Natural killer cell (primary cell): ENCODE measurements around the gene CLDN24. TPM values are rescaled to one million over a fixed set of nuclear protein-coding genes. Genes with fewer than 3 reads are reported as not detected.
"Not testable (repeated sequence)": the region's sequence is repeated elsewhere in the genome, so short reads cannot be mapped to it uniquely, and the experiment has no call there.

Experiments
- ATAC-seq, 3 donors: fragments of 150-1000 bp in 2 of 3; fragments of 200-7000 bp in 1 of 3; cut with Tn5 transposase; 1 replicate in 1 of 3; 2 replicates in 2 of 3; pipeline ENCODE4 v1.10.0; 2021; ENCODE audit warnings: mild to moderate bottlenecking in 2 of 3, moderate library complexity in 2 of 3
- DNase-seq, 2 donors: peaks; one replicate each; pipeline versions ENCODE4 v3.0.0 to v3.0.0-alpha.2; 2013 to 2021; ENCODE audit warnings: mixed read lengths in 1 of 2
- H3K27ac ChIP-seq: one replicate; pipeline ENCODE4 v1.5.1; 2013; ENCODE audit warnings: mild to moderate bottlenecking, low read length
- H3K27me3 ChIP-seq: one replicate; pipeline ENCODE4 v1.6.1; 2013; ENCODE audit warnings: low read length; ENCODE audit not compliant: control insufficient read depth, insufficient read depth
- H3K36me3 ChIP-seq: one replicate; pipeline ENCODE4 v1.6.1; 2013; ENCODE audit warnings: low read length; ENCODE audit not compliant: control insufficient read depth, insufficient read depth
- H3K4me1 ChIP-seq: one replicate; pipeline ENCODE4 v1.6.1; 2013; ENCODE audit warnings: low read length; ENCODE audit not compliant: control insufficient read depth, insufficient read depth
- H3K4me3 ChIP-seq: one replicate; pipeline ENCODE4 v1.5.1; 2013; ENCODE audit warnings: low read length
- H3K9me3 ChIP-seq: one replicate; pipeline ENCODE4 v1.6.1; 2013; ENCODE audit warnings: low read length; ENCODE audit not compliant: control insufficient read depth, insufficient read depth
- H3K27ac Mint-ChIP-seq, 2 donors: one replicate each; pipeline ENCODE4 v1.8.0; 2022; ENCODE audit warnings: mild to moderate bottlenecking in 2 of 2, mixed read lengths in 2 of 2, moderate library complexity in 1 of 2
- H3K27me3 Mint-ChIP-seq, 2 donors: one replicate each; pipeline ENCODE4 v1.8.0; 2022; ENCODE audit warnings: low read depth in 2 of 2, mixed read lengths in 2 of 2
- H3K36me3 Mint-ChIP-seq: one replicate; pipeline ENCODE4 v1.8.0; 2022; ENCODE audit warnings: mixed read lengths
- H3K4me1 Mint-ChIP-seq, 2 donors: one replicate each; pipeline ENCODE4 v1.8.0; 2022; ENCODE audit warnings: mixed read lengths in 2 of 2
- H3K4me3 Mint-ChIP-seq: one replicate; pipeline ENCODE4 v1.8.0; 2022; ENCODE audit warnings: mild to moderate bottlenecking, moderate library complexity, mixed read lengths
- H3K9me3 Mint-ChIP-seq, 2 donors: one replicate each; pipeline ENCODE4 v1.8.0; 2022; ENCODE audit warnings: mixed read lengths in 2 of 2
- WGBS: methylation state at CpG from one replicate; pipeline ENCODE4 v1.1.7; 2013; ENCODE audit warnings: missing lambda C conversion rate; ENCODE audit not compliant: insufficient coverage; 5-methylcytosine and 5-hydroxymethylcytosine counted together
- intact Hi-C: fragments of 100-400 bp; cut with micrococcal nuclease; formaldehyde crosslinking; loops from one replicate; pipeline ENCODE4 v1.14.2; 2022
- total RNA-seq, 4 donors: library from RNA; stranded (reverse); fragments of 120-200 nt in 1 of 4; gene quantifications; one replicate each; pipeline versions ENCODE4 v1.2.3 to v1.2.4, GENCODE V29; 2013 to 2022
- TF ChIP-seq, protein P1 (sequence below): fragments of 200-600 bp; IDR thresholded peaks from one replicate; pipeline ENCODE4 v1.8.0; 2022; ENCODE audit warnings: antibody characterized with exemption

The CLDN24 gene
- total RNA-seq, 3 donors from 2014 or later (not counting 1 experiment from before 2014, with no cell fraction given): 1.3 TPM; not detected in 2

DNA sequence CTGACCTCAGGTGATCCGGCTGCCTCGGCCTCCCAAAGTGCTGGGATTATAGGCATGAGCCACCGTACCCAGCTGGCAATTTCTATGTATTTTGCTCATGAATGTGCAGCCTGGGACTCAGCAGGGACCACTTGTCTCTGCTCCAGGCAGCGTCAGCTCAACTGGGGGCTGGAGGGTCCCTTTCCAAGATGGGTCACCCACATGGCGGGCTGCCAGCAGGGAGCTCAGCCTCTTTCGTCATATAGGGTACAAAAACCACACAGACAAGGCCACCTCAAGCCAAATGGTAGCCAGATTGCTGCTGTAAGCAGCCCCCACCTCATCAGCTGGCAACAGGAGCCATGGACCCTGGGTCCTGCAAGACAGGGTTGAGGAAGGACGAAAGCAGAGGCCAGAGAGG, 2.4 kb upstream of the CLDN24 start:
- Mint-ChIP-seq H3K4me3 (no peak overlapping the region), H3K27me3 (peaks cover 34 to 73% of the 10 kb centered on the region in 2 donors), H3K9me3 (no peaks in the 10 kb centered on the region), H3K4me1 (peaks cover 18 to 29% of the 10 kb centered on the region in 2 donors), H3K27ac (no peak overlapping the region), H3K36me3 (no peaks in the 10 kb centered on the region)
- WGBS: 88% methylated on average over 7 of the region's 7 CpGs
- DNase-seq: no peak
- no peak for ATAC-seq
- Histone ChIP-seq H3K4me1 (peaks cover 12% of the 10 kb centered on the region), H3K36me3 (no peaks in the 10 kb centered on the region), H3K9me3 (no peaks in the 10 kb centered on the region), H3K4me3 (no peak overlapping the region), H3K27me3 (peaks cover 3% of the 10 kb centered on the region), H3K27ac (no peak overlapping the region)
- TF ChIP-seq, protein P1, sequence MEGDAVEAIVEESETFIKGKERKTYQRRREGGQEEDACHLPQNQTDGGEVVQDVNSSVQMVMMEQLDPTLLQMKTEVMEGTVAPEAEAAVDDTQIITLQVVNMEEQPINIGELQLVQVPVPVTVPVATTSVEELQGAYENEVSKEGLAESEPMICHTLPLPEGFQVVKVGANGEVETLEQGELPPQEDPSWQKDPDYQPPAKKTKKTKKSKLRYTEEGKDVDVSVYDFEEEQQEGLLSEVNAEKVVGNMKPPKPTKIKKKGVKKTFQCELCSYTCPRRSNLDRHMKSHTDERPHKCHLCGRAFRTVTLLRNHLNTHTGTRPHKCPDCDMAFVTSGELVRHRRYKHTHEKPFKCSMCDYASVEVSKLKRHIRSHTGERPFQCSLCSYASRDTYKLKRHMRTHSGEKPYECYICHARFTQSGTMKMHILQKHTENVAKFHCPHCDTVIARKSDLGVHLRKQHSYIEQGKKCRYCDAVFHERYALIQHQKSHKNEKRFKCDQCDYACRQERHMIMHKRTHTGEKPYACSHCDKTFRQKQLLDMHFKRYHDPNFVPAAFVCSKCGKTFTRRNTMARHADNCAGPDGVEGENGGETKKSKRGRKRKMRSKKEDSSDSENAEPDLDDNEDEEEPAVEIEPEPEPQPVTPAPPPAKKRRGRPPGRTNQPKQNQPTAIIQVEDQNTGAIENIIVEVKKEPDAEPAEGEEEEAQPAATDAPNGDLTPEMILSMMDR: no peak
- intact Hi-C loops: no loop called here

GRCh38 chr4:183324056-183324455, 1.8 kb upstream of the CLDN24 start:
- H3K27ac Mint-ChIP-seq, H3K4me3 Mint-ChIP-seq, H3K4me3 ChIP-seq, H3K36me3 ChIP-seq, H3K27ac ChIP-seq, H3K27me3 ChIP-seq, ATAC-seq, H3K9me3 Mint-ChIP-seq, DNase-seq, intact Hi-C loops, H3K9me3 ChIP-seq, H3K36me3 Mint-ChIP-seq: not testable (repeated sequence)
- WGBS: 95% methylated on average over 9 of the region's 11 CpGs
- H3K4me1 ChIP-seq: peaks cover 12% of the 10 kb centered on the region
- Mint-ChIP-seq H3K27me3 (peaks cover 35 to 73% of the 10 kb centered on the region in 2 donors), H3K4me1 (peaks cover 18 to 29% of the 10 kb centered on the region in 2 donors)

DNA sequence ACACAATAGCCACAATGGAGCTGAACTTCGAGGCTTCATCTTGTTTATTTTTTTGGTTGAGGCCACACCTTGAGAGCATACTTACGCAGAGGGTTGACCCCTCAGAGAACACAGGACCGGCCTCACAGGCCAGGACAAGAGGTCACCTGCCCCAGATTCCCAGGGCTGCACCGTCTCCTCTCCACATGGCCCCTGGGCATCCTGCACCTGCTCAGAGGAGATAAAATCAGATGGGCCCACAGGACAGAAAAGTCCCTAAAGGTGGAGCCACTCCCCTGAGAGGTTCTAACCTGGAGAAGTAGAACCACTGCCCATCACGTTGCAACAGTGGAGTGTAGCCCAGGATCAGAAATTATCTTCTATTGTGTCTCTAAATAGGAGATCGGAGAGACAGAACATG, 1.1 kb upstream of the CLDN24 start:
- TF ChIP-seq, protein P1: no peak
- H3K36me3 Mint-ChIP-seq: no peaks in the 10 kb centered on the region
- peaks cover 18 to 35% of the 10 kb centered on the region in 2 donors for H3K4me1 Mint-ChIP-seq
- Histone ChIP-seq H3K27ac (no peak overlapping the region), H3K27me3 (peaks cover 11% of the 10 kb centered on the region), H3K4me1 (peaks cover 16% of the 10 kb centered on the region), H3K9me3 (no peaks in the 10 kb centered on the region), H3K4me3 (no peak overlapping the region), H3K36me3 (no peaks in the 10 kb centered on the region)
- intact Hi-C loops: no loop called here
- no peak for ATAC-seq
- peaks cover 42 to 73% of the 10 kb centered on the region in 2 donors for H3K27me3 Mint-ChIP-seq
- no peak for DNase-seq
- WGBS: 91% methylated on average over 6 of the region's 6 CpGs
- H3K4me3 Mint-ChIP-seq: no peak overlapping the region
- no peak overlapping the region for H3K27ac Mint-ChIP-seq
- no peaks in the 10 kb centered on the region for H3K9me3 Mint-ChIP-seq

DNA sequence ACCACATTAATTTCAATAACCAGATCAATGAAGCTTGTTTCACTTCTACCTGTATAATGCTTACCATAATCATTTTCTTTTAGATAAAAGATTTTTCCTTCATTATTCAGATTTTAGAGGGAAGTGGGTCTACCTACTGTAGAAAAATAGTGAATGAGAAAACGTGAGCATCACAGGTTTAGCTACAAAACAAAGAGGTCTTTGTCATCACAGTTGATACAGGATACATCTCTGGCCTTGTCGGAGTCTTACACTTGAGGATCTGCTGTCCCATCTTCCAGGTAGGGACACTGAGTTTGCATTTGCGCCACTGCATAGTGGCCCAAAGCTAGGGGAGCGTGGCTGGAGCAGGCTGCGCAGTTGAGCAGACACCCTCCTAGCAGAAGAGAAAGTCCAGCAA, 710 bp downstream of the CLDN24 start:
- Histone ChIP-seq H3K9me3 (no peaks in the 10 kb centered on the region), H3K4me3 (no peak overlapping the region), H3K27me3 (peaks cover 11% of the 10 kb centered on the region), H3K27ac (no peak overlapping the region), H3K36me3 (no peaks in the 10 kb centered on the region), H3K4me1 (peaks cover 16% of the 10 kb centered on the region)
- Mint-ChIP-seq H3K27ac (peak overlapping the region; percentile 56 to 80), H3K9me3 (no peaks in the 10 kb centered on the region), H3K27me3 (peaks cover 39 to 69% of the 10 kb centered on the region in 2 donors), H3K4me1 (peaks cover 18 to 36% of the 10 kb centered on the region in 2 donors), H3K36me3 (no peaks in the 10 kb centered on the region), H3K4me3 (peak overlapping the region; percentile 87)
- intact Hi-C loops: no loop called here
- DNase-seq (no peak), ATAC-seq (no peak)
- TF ChIP-seq, protein P1: no peak
- 90% methylated on average over 5 of the region's 5 CpGs for WGBS
